Measurements from ENCODE around the gene NDUFA12. TPM values are rescaled to one million over a fixed set of nuclear protein-coding genes. Genes with fewer than 3 reads are reported as not detected.

NDUFA12 gene
- total RNA-seq, 1 donor from 2014 or later: 86.5 TPM

DNA sequence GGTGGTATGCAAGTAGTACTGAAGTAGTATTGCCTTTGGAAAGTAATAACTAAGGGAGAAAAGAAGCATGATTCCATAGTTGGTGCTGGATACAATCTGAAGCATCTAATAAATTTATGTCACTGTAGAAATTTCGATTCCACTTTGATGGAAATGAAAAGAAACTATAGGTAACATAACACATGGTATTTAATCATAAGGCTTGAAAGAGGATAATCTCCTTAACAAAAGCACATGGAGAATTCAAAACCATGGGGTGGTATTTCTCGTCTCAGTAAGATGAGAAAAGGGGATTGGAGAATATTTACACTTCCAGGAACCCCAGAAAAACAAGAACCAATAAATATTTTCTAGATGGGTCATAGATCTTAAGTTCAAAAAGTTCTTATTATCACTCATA is 72.7 kb downstream of the NDUFA12 start:
- Mint-ChIP-seq H3K4me3 (ENCODE audit: low read depth) (no peak overlapping the region), H3K27ac (no peak overlapping the region), H3K36me3 (ENCODE audit: insufficient read depth) (no peaks in the 10 kb centered on the region), H3K4me1 (ENCODE audit: low read depth) (peaks cover 6% of the 10 kb centered on the region), H3K9me3 (ENCODE audit: low read depth) (no peaks in the 10 kb centered on the region), H3K27me3 (no peaks in the 10 kb centered on the region)
- no peak for TF ChIP-seq CTCF (IDR thresholded peaks at IDR 0.05; ENCODE audit: unreplicated experiment)
- no peak for DNase-seq (ENCODE audit: low spot score, unreplicated experiment)

- Mint-ChIP-seq H3K36me3 (ENCODE audit: insufficient read depth) (no peaks in the 10 kb centered on the region), H3K27me3 (no peaks in the 10 kb centered on the region), H3K9me3 (ENCODE audit: low read depth) (no peaks in the 10 kb centered on the region), H3K4me1 (ENCODE audit: low read depth) (peaks cover 6% of the 10 kb centered on the region), H3K27ac (no peak overlapping the region), H3K4me3 (ENCODE audit: low read depth) (no peak overlapping the region)
- TF ChIP-seq CTCF (IDR thresholded peaks at IDR 0.05; ENCODE audit: unreplicated experiment): no peak
- DNase-seq (ENCODE audit: low spot score, unreplicated experiment): no peak
These were observed 73.3 kb downstream of the NDUFA12 start for GRCh38 chr12:94930216-94930654.

DNA sequence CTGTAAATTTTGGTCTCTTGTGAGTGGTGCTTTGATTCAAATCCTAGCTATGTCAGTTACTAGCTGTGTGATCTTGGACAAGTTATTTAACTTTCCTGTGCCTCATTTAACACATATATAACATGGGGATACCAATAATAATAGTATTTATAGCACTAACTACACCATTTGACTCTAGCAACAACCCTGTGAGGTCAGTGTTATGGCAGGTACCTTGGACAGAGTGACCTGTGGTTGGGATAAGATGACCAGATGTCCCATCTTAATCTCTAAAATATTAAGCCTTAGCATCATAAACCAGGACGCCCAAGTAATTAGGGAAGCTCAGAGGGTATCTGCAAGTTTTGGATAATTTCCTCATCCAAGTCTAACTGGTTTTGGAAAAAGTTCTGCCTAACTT is 73.7 kb downstream of the NDUFA12 start:
- H3K27ac Mint-ChIP-seq: no peak overlapping the region
- no peak for DNase-seq (ENCODE audit: low spot score, unreplicated experiment)
- H3K4me1 Mint-ChIP-seq (ENCODE audit: low read depth): peaks cover 6% of the 10 kb centered on the region
- H3K27me3 Mint-ChIP-seq: no peaks in the 10 kb centered on the region
- H3K36me3 Mint-ChIP-seq (ENCODE audit: insufficient read depth): no peaks in the 10 kb centered on the region
- TF ChIP-seq CTCF (IDR thresholded peaks at IDR 0.05; ENCODE audit: unreplicated experiment): no peak
- H3K9me3 Mint-ChIP-seq (ENCODE audit: low read depth): no peaks in the 10 kb centered on the region
- no peak overlapping the region for H3K4me3 Mint-ChIP-seq (ENCODE audit: low read depth)

DNA sequence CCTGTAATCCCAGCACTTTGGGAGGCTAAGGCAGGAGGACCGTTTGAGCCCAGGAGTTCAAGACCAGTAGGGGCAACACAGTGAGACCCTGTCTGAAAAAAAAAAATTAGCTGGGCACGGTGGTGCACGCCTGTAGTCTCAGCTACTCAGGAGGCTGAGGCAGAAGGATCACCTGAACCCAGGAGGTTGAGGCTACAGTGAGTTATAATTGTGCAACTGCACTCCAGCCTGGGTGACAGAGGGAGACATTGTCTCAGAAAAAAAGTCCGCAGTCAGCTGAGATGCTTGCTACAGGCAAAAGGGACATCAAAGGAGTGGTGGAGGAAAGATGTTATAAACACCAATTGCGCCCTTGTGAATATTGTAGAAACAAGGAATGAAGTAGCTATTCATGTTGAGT is 77.8 kb downstream of the NDUFA12 start:
- H3K9me3 Mint-ChIP-seq (ENCODE audit: low read depth): no peaks in the 10 kb centered on the region
- peaks cover 2% of the 10 kb centered on the region for H3K27me3 Mint-ChIP-seq
- no peak overlapping the region for H3K27ac Mint-ChIP-seq
- TF ChIP-seq CTCF (IDR thresholded peaks at IDR 0.05; ENCODE audit: unreplicated experiment): no peak
- no peak for DNase-seq (ENCODE audit: low spot score, unreplicated experiment)
- no peaks in the 10 kb centered on the region for H3K36me3 Mint-ChIP-seq (ENCODE audit: insufficient read depth)
- H3K4me1 Mint-ChIP-seq (ENCODE audit: low read depth): peaks cover 6% of the 10 kb centered on the region
- no peak overlapping the region for H3K4me3 Mint-ChIP-seq (ENCODE audit: low read depth)

GRCh38 chr12:94925206-94925605 is 78.3 kb downstream of the NDUFA12 start:
- Mint-ChIP-seq H3K9me3 (ENCODE audit: low read depth) (no peaks in the 10 kb centered on the region), H3K27me3 (peaks cover 2% of the 10 kb centered on the region), H3K4me3 (ENCODE audit: low read depth) (no peak overlapping the region), H3K36me3 (ENCODE audit: insufficient read depth) (no peaks in the 10 kb centered on the region), H3K4me1 (ENCODE audit: low read depth) (peaks cover 2% of the 10 kb centered on the region), H3K27ac (no peak overlapping the region)
- TF ChIP-seq CTCF (IDR thresholded peaks at IDR 0.05; ENCODE audit: unreplicated experiment): no peak
- DNase-seq (ENCODE audit: low spot score, unreplicated experiment): no peak

All from progenitor cell of endocrine pancreas (in vitro differentiated cells).